Right kidney (tissue), 1 donor: ENCODE data around the gene SIPA1L3.

ENCODE experiments used
- DNase-seq: peaks from one replicate; pipeline ENCODE4 v3.0.0-alpha.2; 2016

Gene SIPA1L3

GRCh38 chr19:38072776-38073750 lies 166.1 kb downstream of the SIPA1L3 start:
- no peak for DNase-seq

- DNase-seq: no peak
Observed at GRCh38 chr19:38073841-38074685, 167.1 kb downstream of the SIPA1L3 start.

- no peak for DNase-seq
Observed at GRCh38 chr19:38076337-38076736, 169.3 kb downstream of the SIPA1L3 start.

GRCh38 chr19:38078302-38078930 lies 171.4 kb downstream of the SIPA1L3 start:
- no peak for DNase-seq

GRCh38 chr19:38079926-38080380 lies 172.9 kb downstream of the SIPA1L3 start:
- DNase-seq: no peak

- DNase-seq: no peak
Observed at GRCh38 chr19:38081547-38082255, 174.7 kb downstream of the SIPA1L3 start.

- no peak for DNase-seq
Observed at GRCh38 chr19:38082256-38083118, 175.5 kb downstream of the SIPA1L3 start.

- DNase-seq: no peak
Observed at GRCh38 chr19:38084196-38084595, 177.2 kb downstream of the SIPA1L3 start.

GRCh38 chr19:38089440-38089839 lies 182.4 kb downstream of the SIPA1L3 start:
- DNase-seq: no peak

GRCh38 chr19:38093154-38093553 lies 186.1 kb downstream of the SIPA1L3 start:
- no peak for DNase-seq

GRCh38 chr19:38093587-38093986 lies 186.6 kb downstream of the SIPA1L3 start:
- no peak for DNase-seq

- DNase-seq: peak; percentile 57
Observed at GRCh38 chr19:38095411-38096308, 188.7 kb downstream of the SIPA1L3 start.

- no peak for DNase-seq
Observed at GRCh38 chr19:38099966-38100365, 193.0 kb downstream of the SIPA1L3 start.

- DNase-seq: no peak
Observed at GRCh38 chr19:38100589-38100988, 193.6 kb downstream of the SIPA1L3 start.

GRCh38 chr19:38101723-38102122 lies 194.7 kb downstream of the SIPA1L3 start:
- no peak for DNase-seq

- DNase-seq: no peak
Observed at GRCh38 chr19:38105574-38105973, 198.6 kb downstream of the SIPA1L3 start.

- DNase-seq: no peak
Observed at GRCh38 chr19:38107129-38107528, 200.1 kb downstream of the SIPA1L3 start.

- no peak for DNase-seq
Observed at GRCh38 chr19:38111898-38112297, 204.9 kb downstream of the SIPA1L3 start.

- no peak for DNase-seq
Observed at GRCh38 chr19:38114651-38115050, 207.6 kb downstream of the SIPA1L3 start.
